Spleen (tissue), 11 donors: ENCODE results near the gene SPP1. TPM values are rescaled to one million over a fixed set of nuclear protein-coding genes. Genes with fewer than 3 reads are reported as not detected.

Experiments used
- DNase-seq: peaks from one replicate; pipeline ENCODE4 v3.0.0-alpha.2; 2020
- H3K27ac ChIP-seq, 8 donors: fragments of 200-600 bp; sonication (generic) in 7 of 8; 1 replicate in 4 of 8; 2 replicates in 4 of 8; pipeline versions ENCODE4 v1.5.0 to v1.8.0; 2016 to 2021; ENCODE audit warnings: inconsistent platforms in 4 of 8, mild to moderate bottlenecking in 4 of 8, moderate library complexity in 1 of 8
- H3K27me3 ChIP-seq, 7 donors: fragments of 200-600 bp; sonication (generic) in 6 of 7; replicated peaks in 1 of 7; 1 replicate in 4 of 7; 2 replicates in 3 of 7; pipeline versions ENCODE4 v1.5.0 to v1.8.0; 2016 to 2021; ENCODE audit warnings: inconsistent platforms in 3 of 7, mild to moderate bottlenecking in 1 of 7
- H3K36me3 ChIP-seq, 6 donors: fragments of 200-600 bp; sonication (generic) in 5 of 6; 1 replicate in 4 of 6; 2 replicates in 2 of 6; pipeline versions ENCODE4 v1.5.0 to v1.8.0; 2016 to 2021; ENCODE audit warnings: inconsistent platforms in 2 of 6
- H3K4me1 ChIP-seq, 6 donors: fragments of 200-600 bp; sonication (generic) in 5 of 6; 1 replicate in 3 of 6; 2 replicates in 3 of 6; pipeline versions ENCODE4 v1.5.0 to v1.8.0; 2016 to 2021; ENCODE audit warnings: inconsistent platforms in 3 of 6
- H3K4me3 ChIP-seq, 8 donors: fragments of 200-600 bp; sonication (generic) in 7 of 8; 1 replicate in 4 of 8; 2 replicates in 4 of 8; pipeline versions ENCODE4 v1.5.0 to v1.8.0; 2016 to 2021; ENCODE audit warnings: inconsistent platforms in 4 of 8, mild to moderate bottlenecking in 4 of 8, moderate library complexity in 2 of 8
- H3K9me3 ChIP-seq, 8 donors: fragments of 200-600 bp; sonication (generic) in 7 of 8; 1 replicate in 4 of 8; 2 replicates in 4 of 8; pipeline versions ENCODE4 v1.5.0 to v1.8.0; 2016 to 2021; ENCODE audit warnings: inconsistent platforms in 4 of 8
- POLR2A ChIP-seq, 3 donors: fragments of 450-650 bp; IDR thresholded peaks; one replicate each; pipeline ENCODE4 v1.5.1; 2017; ENCODE audit warnings: antibody characterized with exemption in 3 of 3, mild to moderate bottlenecking in 1 of 3
- POLR2AphosphoS5 ChIP-seq, 3 donors: sonication (generic); formaldehyde crosslinking; IDR thresholded peaks; one replicate each; pipeline ENCODE4 v1.5.1; 2017; ENCODE audit warnings: antibody characterized with exemption in 3 of 3
- WGBS, 5 donors: extraction: QIAGEN DNeasy Blood & Tissue Kit in 3 of 5; methylation state at CpG; one replicate each; pipeline versions ENCODE4 v1.1.5 to v1.1.7; 2013 to 2018; 5-methylcytosine and 5-hydroxymethylcytosine counted together
- intact Hi-C: fragments of 100-400 bp; cut with DNase I; formaldehyde crosslinking; loops from one replicate; pipeline ENCODE4 v1.15.0; 2023; ENCODE audit warnings: low total_unique reads
- polyA plus RNA-seq, 3 donors: library from polyadenylated mRNA; stranded (reverse); fragments of 200-250 nt; gene quantifications; one replicate each; pipeline ENCODE4 v1.2.1, GENCODE V29; 2013
- total RNA-seq, 7 donors: library from RNA; depleted of rRNA in 3 of 7; stranded (reverse); fragments of >200 nt in 3 of 7; fragmentation: NEBNext Ultra II Directional in 4 of 7; extraction: Animal tissue kit (Norgen Biotek cat#: 25700) in 4 of 7; gene quantifications; one replicate each; pipeline versions ENCODE4 v1.1.0 to v1.2.1, GENCODE V29; 2016 to 2021
- TF ChIP-seq, protein P1 (sequence below), 11 experiments: fragments of 200-600 bp in 7 of 11; fragments of 450-650 bp in 4 of 11; sonication (generic) in 4 of 11; IDR thresholded peaks in 8 of 11; conservative IDR thresholded peaks in 3 of 11; 1 replicate in 7 of 11; 2 replicates in 4 of 11; pipeline versions ENCODE4 v1.4.0 to v1.8.0; 2016 to 2021; ENCODE audit warnings: antibody characterized with exemption in 11 of 11, inconsistent platforms in 4 of 11, mild to moderate bottlenecking in 1 of 11
- donor health status: healthy with polysubstance abuse.
- donor health status: DM: no; HTN: no; CAD: no; lungs with moderate emphysema.
- donor health status: DM: no; HTN: no; CAD: no.
- donor health status: Bipolar disorder and iron deficiency.
- donor health status: healthy.
- donor health status: DM: no; HTN: no; CAD: no.
- donor health status: DM: yes; HTN: yes; CAD: no.

SPP1 gene
- total and polyA plus RNA-seq, 10 donors: 0.28 to 18.4 (median 2.0) TPM

DNA sequence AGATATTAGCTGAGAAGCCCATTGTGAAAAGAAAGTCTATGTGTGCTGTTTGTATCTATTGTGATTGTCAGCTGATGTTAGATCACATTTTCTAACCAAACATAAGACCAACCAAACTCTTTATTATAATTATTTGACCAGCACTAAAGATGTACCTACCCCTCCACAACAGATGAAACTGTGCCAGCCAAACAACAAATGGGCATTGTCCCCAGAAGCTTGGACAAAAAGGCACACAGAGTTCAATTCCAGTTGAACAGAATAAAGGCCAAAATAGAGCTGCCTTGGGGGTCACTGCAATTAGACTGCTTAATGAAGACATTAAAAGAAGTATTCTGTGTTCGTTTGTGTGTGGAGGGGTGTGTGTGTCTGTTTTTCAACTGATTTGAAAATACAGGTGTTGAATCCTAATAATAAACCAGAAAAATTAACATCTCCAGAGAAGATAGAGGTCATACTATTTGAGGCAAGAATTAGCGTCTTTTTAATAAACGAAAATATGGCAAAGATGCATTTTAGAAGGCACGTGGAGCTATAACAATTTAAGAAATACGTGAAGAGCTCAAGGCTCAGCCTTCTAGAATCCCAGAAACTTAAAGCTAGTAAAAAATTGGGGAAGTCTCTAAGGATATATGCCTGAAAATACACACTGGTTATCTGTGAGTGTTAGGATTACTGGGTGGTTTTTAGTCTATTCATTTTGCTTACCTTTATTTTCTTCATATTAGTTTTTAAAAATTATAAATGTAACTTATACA is 2.2 kb downstream of the SPP1 start:
- Histone ChIP-seq H3K9me3 (no peaks in the 10 kb centered on the region), H3K4me1 (peaks cover 0 to 26% (median 10%) of the 10 kb centered on the region in 6 donors), H3K4me3 (no peak overlapping the region), H3K27ac (no peak overlapping the region), H3K27me3 (peaks cover 0 to 48% (median 7%) of the 10 kb centered on the region in 7 donors), H3K36me3 (no peaks in the 10 kb centered on the region)
- no peak for DNase-seq
- 87 to 91% (median 89%) methylated on average over 5 of the region's 5 CpGs for WGBS, 5 donors
- intact Hi-C loops: loop anchor here (5.0 kb wide), 1 partner anchor 125 kb away; no protein-coding TSS in a partner anchor
- TF ChIP-seq, protein P1, sequence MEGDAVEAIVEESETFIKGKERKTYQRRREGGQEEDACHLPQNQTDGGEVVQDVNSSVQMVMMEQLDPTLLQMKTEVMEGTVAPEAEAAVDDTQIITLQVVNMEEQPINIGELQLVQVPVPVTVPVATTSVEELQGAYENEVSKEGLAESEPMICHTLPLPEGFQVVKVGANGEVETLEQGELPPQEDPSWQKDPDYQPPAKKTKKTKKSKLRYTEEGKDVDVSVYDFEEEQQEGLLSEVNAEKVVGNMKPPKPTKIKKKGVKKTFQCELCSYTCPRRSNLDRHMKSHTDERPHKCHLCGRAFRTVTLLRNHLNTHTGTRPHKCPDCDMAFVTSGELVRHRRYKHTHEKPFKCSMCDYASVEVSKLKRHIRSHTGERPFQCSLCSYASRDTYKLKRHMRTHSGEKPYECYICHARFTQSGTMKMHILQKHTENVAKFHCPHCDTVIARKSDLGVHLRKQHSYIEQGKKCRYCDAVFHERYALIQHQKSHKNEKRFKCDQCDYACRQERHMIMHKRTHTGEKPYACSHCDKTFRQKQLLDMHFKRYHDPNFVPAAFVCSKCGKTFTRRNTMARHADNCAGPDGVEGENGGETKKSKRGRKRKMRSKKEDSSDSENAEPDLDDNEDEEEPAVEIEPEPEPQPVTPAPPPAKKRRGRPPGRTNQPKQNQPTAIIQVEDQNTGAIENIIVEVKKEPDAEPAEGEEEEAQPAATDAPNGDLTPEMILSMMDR (IDR thresholded peaks at IDR 0.05 in 8 of 11, conservative IDR thresholded peaks at IDR 0.05 in 3 of 11): no peak
- TF ChIP-seq POLR2AphosphoS5 (IDR thresholded peaks at IDR 0.05) (no peak), POLR2A (IDR thresholded peaks at IDR 0.05) (no peak)

DNA sequence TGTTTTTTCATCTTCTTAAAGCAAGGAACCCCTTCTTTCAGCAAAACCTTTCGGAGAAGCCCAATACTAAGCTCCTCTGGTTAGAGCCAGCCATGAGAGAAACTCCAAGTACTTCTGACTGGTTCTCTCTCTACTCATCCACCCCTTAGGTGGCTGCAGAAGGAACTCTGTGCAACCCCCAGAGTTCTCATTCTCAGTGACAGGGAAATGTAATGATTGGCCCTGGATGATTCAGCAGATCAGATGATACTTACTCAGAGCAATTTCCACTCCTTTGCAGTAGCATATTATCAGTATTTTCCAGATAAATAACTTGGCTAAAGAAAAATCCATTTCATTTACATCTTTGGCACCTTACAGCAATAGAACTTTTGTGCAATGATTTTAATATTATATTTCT is 3.2 kb downstream of the SPP1 start:
- no peak overlapping the region for H3K4me3 ChIP-seq
- WGBS, 5 donors: 90 to 100% (median 92%) methylated on average over 1 of the region's 1 CpG
- H3K4me1 ChIP-seq: peaks cover 0 to 20% (median 4%) of the 10 kb centered on the region in 6 donors
- intact Hi-C loops: loop anchor here (5.0 kb wide), 1 partner anchor 126 kb away; no protein-coding TSS in a partner anchor
- no peak overlapping the region for H3K27ac ChIP-seq
- no peak for DNase-seq
- TF ChIP-seq, protein P1 (IDR thresholded peaks at IDR 0.05 in 8 of 11, conservative IDR thresholded peaks at IDR 0.05 in 3 of 11): no peak
- TF ChIP-seq POLR2A (IDR thresholded peaks at IDR 0.05) (no peak), POLR2AphosphoS5 (IDR thresholded peaks at IDR 0.05) (no peak)
- H3K9me3 ChIP-seq: no peaks in the 10 kb centered on the region
- H3K27me3 ChIP-seq: peaks cover 0 to 41% (median 7%) of the 10 kb centered on the region in 7 donors
- H3K36me3 ChIP-seq: no peaks in the 10 kb centered on the region

DNA sequence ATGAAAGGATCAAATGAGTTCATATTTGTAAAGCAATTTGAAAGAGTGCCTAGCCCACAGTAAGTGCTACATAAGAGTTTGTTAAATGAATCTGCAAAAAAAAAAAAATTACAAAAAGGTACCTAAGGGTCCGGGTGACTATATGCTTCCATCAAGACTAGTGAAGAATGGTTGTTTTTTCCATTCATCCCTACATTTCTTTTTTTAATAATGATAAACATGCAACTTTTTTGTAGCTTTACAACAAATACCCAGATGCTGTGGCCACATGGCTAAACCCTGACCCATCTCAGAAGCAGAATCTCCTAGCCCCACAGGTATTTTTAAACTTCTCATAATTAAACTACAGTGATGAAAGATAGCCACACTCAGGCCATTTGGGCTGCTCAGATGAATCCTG is 4.3 kb downstream of the SPP1 start:
- WGBS, 5 donors: 79 to 100% (median 93%) methylated on average over 1 of the region's 1 CpG
- no peaks in the 10 kb centered on the region for H3K9me3 ChIP-seq
- TF ChIP-seq, protein P1 (IDR thresholded peaks at IDR 0.05 in 8 of 11, conservative IDR thresholded peaks at IDR 0.05 in 3 of 11): no peak
- TF ChIP-seq POLR2AphosphoS5 (IDR thresholded peaks at IDR 0.05) (no peak), POLR2A (IDR thresholded peaks at IDR 0.05) (no peak)
- no peak overlapping the region for H3K4me3 ChIP-seq
- intact Hi-C loops: loop anchor here (5.0 kb wide), 1 partner anchor 128 kb away; no protein-coding TSS in a partner anchor
- DNase-seq: no peak
- H3K27me3 ChIP-seq: peaks cover 0 to 40% (median 5%) of the 10 kb centered on the region in 7 donors
- peaks cover 0 to 11% (median 4%) of the 10 kb centered on the region in 6 donors for H3K4me1 ChIP-seq
- no peaks in the 10 kb centered on the region for H3K36me3 ChIP-seq
- H3K27ac ChIP-seq: no peak overlapping the region

DNA sequence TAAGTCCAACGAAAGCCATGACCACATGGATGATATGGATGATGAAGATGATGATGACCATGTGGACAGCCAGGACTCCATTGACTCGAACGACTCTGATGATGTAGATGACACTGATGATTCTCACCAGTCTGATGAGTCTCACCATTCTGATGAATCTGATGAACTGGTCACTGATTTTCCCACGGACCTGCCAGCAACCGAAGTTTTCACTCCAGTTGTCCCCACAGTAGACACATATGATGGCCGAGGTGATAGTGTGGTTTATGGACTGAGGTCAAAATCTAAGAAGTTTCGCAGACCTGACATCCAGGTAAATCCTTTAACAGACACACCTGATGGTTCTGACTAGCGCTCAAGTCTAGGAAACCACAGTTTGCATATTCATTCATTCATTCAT is 6.0 kb downstream of the SPP1 start:
- TF ChIP-seq POLR2A (IDR thresholded peaks at IDR 0.05): no peak
- TF ChIP-seq POLR2AphosphoS5 (IDR thresholded peaks at IDR 0.05): no peak
- TF ChIP-seq, protein P1 (IDR thresholded peaks at IDR 0.05 in 8 of 11, conservative IDR thresholded peaks at IDR 0.05 in 3 of 11): no peak
- Histone ChIP-seq H3K4me1 (no peaks in the 10 kb centered on the region), H3K36me3 (no peaks in the 10 kb centered on the region), H3K4me3 (no peak overlapping the region), H3K27ac (no peak overlapping the region), H3K27me3 (peaks cover 0 to 25% (median 0%) of the 10 kb centered on the region in 7 donors), H3K9me3 (no peaks in the 10 kb centered on the region)
- intact Hi-C loops: no loop called here
- DNase-seq: no peak
- 89 to 94% (median 92%) methylated on average over 8 of the region's 8 CpGs for WGBS, 5 donors
